ENCODE measurements around the gene FTSJ1. TPM values are rescaled to one million over a fixed set of nuclear protein-coding genes. Genes with fewer than 3 reads are reported as not detected.
"Not testable (repeated sequence)": the region's sequence is repeated elsewhere in the genome, so short reads cannot be mapped to it uniquely, and the experiment has no call there.

The FTSJ1 gene, protein sequence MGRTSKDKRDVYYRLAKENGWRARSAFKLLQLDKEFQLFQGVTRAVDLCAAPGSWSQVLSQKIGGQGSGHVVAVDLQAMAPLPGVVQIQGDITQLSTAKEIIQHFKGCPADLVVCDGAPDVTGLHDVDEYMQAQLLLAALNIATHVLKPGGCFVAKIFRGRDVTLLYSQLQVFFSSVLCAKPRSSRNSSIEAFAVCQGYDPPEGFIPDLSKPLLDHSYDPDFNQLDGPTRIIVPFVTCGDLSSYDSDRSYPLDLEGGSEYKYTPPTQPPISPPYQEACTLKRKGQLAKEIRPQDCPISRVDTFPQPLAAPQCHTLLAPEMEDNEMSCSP
- 22.7 and 55.0 TPM in 2 replicates for total RNA-seq (ENCODE audit: low replicate concordance)

DNA sequence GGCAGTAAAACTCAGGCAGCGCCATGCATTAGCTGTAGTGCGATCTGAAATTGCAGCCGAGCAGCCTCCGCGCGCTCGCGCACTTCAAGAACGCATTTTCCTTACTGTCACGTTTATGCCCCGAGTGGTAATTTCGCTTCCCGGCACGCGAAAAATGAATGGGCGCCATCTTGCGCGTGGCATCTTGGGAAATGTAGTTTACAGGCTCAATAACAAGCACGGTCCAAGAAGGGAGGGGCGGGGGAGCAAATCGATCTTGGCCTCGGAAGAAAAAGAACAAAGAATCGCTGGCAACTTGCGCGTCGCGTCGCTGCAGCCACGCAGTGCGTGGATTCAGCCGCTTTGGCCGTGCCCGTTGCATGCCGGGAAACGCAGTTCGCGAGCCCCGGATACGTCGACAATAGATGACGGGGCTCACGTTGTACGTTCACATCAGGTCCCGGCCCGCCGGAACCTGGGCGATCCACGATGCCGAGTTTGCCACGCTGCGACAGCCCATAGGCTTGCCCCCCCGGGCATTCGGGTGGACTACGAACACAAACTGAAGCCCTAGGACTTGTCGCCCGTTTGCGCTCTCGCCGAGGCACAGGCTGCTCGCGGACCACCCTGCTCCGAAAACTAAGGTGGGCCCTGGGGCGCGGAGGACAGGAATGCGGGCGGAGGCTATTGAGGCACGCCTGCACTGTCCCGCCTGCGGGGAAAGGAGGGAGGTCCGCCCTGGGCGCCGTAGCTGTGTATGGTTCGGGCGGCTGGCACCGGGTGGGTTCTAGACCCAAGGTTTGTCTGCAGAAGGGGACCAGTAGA lies at the start of gene FTSJ1:
Gene FTSJ1 (plus strand): TSS at position 426 of the 804 bp plus-strand sequence. CDS start 1,849 bp downstream, outside the sequence.
- TF ChIP-seq, protein P1, sequence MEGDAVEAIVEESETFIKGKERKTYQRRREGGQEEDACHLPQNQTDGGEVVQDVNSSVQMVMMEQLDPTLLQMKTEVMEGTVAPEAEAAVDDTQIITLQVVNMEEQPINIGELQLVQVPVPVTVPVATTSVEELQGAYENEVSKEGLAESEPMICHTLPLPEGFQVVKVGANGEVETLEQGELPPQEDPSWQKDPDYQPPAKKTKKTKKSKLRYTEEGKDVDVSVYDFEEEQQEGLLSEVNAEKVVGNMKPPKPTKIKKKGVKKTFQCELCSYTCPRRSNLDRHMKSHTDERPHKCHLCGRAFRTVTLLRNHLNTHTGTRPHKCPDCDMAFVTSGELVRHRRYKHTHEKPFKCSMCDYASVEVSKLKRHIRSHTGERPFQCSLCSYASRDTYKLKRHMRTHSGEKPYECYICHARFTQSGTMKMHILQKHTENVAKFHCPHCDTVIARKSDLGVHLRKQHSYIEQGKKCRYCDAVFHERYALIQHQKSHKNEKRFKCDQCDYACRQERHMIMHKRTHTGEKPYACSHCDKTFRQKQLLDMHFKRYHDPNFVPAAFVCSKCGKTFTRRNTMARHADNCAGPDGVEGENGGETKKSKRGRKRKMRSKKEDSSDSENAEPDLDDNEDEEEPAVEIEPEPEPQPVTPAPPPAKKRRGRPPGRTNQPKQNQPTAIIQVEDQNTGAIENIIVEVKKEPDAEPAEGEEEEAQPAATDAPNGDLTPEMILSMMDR (IDR thresholded peaks at IDR 0.05; ENCODE audit: insufficient read depth, low read length), result no peak
- peak within 1 kb of the TSS; percentile 82 for H3K4me3 ChIP-seq (ENCODE audit: low read depth, low read length)
- peak; percentile 92 for DNase-seq (ENCODE audit: low read depth)

DNA sequence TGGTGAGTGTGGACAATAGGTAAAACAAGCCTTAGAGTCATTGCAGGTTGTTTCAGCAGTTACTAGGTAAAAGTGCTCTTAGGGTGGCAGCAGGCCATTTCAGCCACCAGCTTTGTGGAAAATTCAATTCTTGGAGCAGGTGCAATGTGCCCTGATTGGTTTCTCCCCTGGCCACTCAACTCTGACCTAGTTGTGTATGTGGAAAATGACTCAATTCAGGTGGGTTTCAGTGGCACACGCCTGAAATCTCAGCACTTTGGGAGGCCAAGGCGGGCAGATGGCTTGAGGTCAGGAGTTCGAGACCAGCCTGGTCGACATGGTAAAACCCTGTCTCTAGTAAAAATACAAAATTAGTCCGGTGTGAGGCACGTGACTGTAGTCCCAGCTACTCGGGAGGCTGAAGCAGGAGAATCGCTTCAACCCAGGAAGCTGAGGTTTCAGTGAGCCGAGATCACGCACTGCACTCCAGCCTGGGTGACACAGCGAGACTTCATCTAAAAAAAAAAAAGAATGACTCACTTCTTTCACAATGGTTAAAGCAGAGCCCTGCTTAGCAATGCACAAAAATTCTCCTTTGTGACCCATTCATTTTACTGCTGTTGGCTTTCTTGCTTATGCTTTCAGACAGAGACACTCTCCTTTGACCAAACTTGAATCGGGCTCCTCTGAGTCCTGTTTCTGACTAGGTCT lies 48.8 kb upstream of the FTSJ1 start:
- not testable (repeated sequence) for H3K4me3 ChIP-seq (ENCODE audit: low read depth, low read length); DNase-seq (ENCODE audit: low read depth)

DNA sequence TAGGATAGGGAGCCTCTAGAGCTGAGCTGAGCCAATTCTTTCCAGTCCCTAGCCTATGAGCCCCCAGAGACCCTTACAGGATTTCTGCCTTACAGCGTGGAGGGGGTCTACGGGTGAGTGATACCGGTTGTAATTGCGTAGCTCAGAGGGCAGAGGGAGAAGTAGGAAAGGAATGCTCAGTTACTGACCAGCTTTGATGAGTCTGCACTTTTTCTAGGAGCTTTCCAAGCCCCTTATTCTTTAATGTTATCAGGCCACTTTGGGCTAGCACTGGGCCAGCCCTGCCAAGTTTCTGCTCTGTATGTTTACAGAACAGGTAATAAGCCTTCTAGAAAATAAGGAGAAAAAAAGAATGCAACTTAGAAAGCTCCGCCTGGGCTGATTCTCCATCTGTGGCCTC lies 46.4 kb upstream of the FTSJ1 start:
- not testable (repeated sequence) for DNase-seq (ENCODE audit: low read depth); H3K4me3 ChIP-seq (ENCODE audit: low read depth, low read length)

DNA sequence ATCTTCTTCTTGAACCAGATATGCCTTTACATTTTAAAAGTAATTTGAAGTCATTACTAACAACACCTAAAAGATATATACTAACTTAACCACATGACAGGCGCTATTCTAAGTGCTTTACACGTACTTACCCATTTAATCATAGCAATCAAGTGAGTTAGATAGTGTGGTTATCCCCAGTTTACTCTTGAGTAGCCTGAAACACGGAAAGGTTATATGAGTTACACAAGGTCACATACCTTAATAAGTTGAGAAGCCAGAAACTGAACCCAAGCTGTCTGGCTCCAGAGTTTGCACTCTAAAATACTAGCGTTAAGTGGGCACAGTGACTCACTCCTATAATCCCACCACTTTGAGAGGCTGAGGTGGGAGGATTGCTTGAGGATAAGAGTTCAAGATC lies 45.8 kb upstream of the FTSJ1 start:
- H3K4me3 ChIP-seq (ENCODE audit: low read depth, low read length); DNase-seq (ENCODE audit: low read depth): not testable (repeated sequence)

DNA sequence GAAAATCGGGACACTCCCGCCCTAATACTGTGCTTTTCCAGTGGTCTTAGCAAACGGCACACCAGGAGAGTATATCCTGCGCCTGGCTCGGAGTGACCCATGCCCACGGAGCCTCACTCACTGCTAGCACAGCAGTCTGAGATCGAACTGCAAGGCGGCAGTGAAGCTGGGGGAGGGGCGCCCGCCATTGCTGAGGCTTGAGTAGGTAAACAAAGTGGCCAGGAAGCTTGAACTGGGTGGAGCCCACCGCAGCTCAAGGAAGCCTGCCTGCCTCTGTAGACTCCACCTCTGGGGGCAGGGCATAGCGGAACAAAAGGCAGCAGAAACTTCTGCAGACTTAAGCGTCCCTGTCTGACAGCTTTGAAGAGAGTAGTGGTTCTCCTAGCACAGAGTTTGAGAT lies 42.3 kb upstream of the FTSJ1 start:
- not testable (repeated sequence) for DNase-seq (ENCODE audit: low read depth); H3K4me3 ChIP-seq (ENCODE audit: low read depth, low read length)

DNA sequence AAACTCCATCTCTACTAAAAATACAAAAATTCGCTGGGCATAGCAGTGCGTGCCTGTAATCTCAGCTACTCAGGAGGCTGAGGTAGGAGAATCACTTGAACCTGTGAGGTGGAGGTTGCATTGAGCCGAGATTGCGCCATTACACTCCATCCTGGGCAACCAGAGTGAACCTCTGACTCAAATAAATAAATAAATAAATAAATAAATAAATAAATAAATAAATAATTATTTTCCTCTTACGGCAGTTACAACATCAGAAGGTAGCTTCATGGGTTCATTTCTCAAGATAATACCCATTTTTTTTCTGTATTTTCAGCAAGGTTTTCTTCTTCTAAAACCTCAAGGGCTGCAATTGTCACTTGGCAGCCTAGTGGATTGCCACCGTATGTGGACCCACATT lies 28.8 kb upstream of the FTSJ1 start:
- DNase-seq (ENCODE audit: low read depth); H3K4me3 ChIP-seq (ENCODE audit: low read depth, low read length): not testable (repeated sequence)

DNA sequence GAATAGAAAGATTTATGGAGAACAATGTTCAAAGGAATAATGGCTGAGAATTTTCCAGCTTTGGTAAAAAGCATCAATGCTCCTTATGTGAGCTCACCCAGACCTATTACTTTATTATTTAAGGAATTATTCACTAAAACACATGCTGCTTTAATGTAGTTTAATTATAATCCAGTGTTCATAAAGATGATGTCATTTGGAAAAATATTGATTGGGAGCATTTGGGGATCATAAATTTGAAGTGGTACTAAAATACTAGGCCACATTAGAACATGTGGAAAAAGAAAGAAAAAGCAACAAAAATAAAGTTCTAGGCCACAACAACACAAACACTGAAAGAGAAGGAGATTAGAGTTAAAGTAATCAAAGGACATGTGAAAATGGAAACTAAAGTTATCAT lies 25.9 kb upstream of the FTSJ1 start:
- no peak for DNase-seq (ENCODE audit: low read depth)
- TF ChIP-seq, protein P1 (IDR thresholded peaks at IDR 0.05; ENCODE audit: insufficient read depth, low read length), result no peak
- no peak overlapping the region for H3K4me3 ChIP-seq (ENCODE audit: low read depth, low read length)

DNA sequence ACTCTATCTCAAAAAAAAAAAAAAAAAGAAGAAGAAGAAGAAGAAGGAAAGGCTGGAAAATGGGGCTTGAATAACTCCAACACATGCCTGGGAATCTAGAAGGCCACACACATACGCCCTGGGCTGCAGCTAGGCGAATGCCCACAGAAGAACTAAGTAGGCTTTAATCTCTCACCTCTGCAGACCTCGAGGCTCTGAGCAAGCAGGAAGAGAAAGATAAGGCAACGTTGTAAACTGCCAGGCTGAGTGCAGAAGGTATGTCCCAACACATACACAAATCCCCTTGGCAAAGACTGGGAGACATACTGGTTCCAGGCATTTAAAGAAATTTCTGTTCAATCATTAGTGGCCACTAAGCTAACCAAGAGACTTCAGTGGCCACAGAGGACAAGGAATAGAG lies 24.3 kb upstream of the FTSJ1 start:
- no peak for DNase-seq (ENCODE audit: low read depth)
- H3K4me3 ChIP-seq (ENCODE audit: low read depth, low read length), result no peak overlapping the region
- TF ChIP-seq, protein P1 (IDR thresholded peaks at IDR 0.05; ENCODE audit: insufficient read depth, low read length), result no peak

DNA sequence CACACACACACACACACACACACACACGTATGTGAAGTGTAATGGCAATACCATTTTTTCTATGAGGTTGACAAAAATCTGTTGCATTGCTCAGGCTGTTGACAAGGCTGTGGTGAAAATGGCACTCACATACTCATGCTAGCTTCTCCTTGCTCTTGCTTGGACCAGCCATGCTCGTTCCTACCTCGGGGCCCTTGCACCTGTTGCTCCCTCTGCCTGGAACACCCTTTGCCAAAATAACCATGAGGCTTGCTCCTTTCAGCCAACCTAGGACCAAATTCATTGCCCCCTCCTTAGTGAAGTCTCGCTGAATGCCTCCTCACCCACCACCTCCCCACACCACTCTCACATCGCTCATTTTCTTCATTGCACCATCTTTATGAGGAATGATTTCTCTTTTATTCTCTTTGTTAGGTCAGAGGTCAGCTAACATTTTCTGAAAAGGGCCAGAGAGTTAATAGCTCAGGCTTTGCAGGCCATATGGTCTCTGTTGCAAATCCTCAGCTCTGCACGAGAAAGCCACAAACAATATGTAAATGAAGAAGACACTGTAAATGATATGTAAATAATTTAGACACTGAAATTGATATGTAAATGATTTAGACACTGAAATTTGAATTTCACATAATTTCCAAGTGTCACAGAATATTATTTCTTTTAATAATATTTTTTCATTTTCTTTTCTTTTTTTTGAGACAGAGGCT lies 19.2 kb upstream of the FTSJ1 start:
- H3K4me3 ChIP-seq (ENCODE audit: low read depth, low read length), result no peak overlapping the region
- TF ChIP-seq, protein P1 (IDR thresholded peaks at IDR 0.05; ENCODE audit: insufficient read depth, low read length), result no peak
- DNase-seq (ENCODE audit: low read depth), result no peak
